Right lobe of liver (tissue), 4 donors: ENCODE measurements around the gene DRD4.

Source experiments
- CTCF ChIP-seq, 4 donors: fragments of 200-600 bp in 3 of 4; fragments of 450-650 bp in 1 of 4; IDR thresholded peaks; one replicate each; pipeline versions ENCODE4 v1.5.1 to v1.8.0; 2016 to 2022; ENCODE audit warnings: antibody characterized with exemption in 4 of 4, mild to moderate bottlenecking in 2 of 4
- POLR2A ChIP-seq: fragments of 450-650 bp; IDR thresholded peaks from one replicate; pipeline ENCODE4 v1.6.1; 2017; ENCODE audit warnings: antibody characterized with exemption, mild to moderate bottlenecking
- donor health status: DM: no; HTN: no; CAD: no.
- donor health status: DM: no; HTN: no; CAD: no.
- donor health status: DM: no; HTN: yes; CAD: no.

DNA sequence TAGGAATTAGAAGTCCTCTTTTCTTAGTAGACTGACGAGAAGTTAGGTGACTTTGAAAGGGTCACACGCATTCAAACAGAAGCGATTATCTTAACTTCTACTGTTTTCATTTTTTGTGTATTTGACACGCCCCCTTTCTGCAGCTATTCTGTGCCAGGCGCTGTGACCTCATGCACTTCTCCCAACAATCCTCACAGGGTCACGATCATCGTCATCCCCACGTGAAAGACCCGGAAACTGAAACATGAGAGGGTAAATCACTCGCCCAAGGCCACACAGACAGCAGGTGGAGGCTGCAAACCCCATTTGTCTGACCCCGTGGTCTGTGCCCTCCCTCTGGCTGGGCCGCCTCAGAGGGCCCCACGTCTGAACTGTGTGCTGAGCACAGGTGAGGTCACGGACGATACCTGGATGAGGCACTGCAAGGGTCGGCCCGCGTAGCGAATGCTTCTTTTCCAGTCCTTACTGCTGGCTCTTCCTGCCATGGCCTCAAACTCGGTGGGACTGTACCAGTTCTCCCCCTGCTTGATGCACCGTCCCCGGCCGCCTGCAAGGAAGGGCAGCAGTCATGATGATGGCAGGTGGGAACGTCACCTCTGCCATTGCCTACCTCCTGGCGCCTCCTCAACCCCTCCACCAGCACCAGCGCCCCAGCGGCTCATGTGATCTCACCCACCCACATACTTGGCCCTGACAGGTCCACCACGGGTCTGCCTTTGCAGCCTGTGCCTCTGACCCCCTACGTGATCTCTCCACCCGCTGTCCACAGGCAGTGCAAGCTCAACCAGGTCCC is 49.6 kb downstream of the DRD4 start:
- TF ChIP-seq CTCF (IDR thresholded peaks at IDR 0.05) = no peak
- TF ChIP-seq POLR2A = no peak
